Mesothelial cell of epicardium (in vitro differentiated cells): Measurements from ENCODE around the gene GLRX. TPM values are rescaled to one million over a fixed set of nuclear protein-coding genes. Genes with fewer than 3 reads are reported as not detected.

ENCODE experiments used
- DNase-seq, 2 experiments: peaks; one replicate each; pipeline ENCODE4 v3.0.0; 2021; ENCODE audit warnings: low spot score in 2 of 2; ENCODE audit not compliant: unreplicated experiment in 2 of 2
- H3K27ac Mint-ChIP-seq: 2 replicates; pipeline ENCODE4 v1.8.0; 2021; ENCODE audit warnings: mixed read lengths
- H3K27me3 Mint-ChIP-seq: 2 replicates; pipeline ENCODE4 v1.8.0; 2021; ENCODE audit warnings: low read depth, mixed read lengths
- H3K36me3 Mint-ChIP-seq: 2 replicates; pipeline ENCODE4 v1.8.0; 2021; ENCODE audit warnings: mixed read lengths
- H3K4me1 Mint-ChIP-seq: 2 replicates; pipeline ENCODE4 v1.8.0; 2021; ENCODE audit warnings: mixed read lengths
- H3K4me3 Mint-ChIP-seq: 2 replicates; pipeline ENCODE4 v1.8.0; 2021; ENCODE audit warnings: mild to moderate bottlenecking, moderate library complexity, mixed read lengths
- H3K9me3 Mint-ChIP-seq: 2 replicates; pipeline ENCODE4 v1.8.0; 2021; ENCODE audit warnings: mixed read lengths
- CTCF ChIP-seq: fragments of 200-600 bp; sonication (generic); IDR thresholded peaks from one replicate; pipeline ENCODE4 v1.5.0; 2021; ENCODE audit warnings: antibody characterized with exemption; ENCODE audit not compliant: unreplicated experiment
- total RNA-seq: library from RNA; stranded (reverse); gene quantifications from 3 replicates; pipeline ENCODE4 v1.2.1, GENCODE V29; 2021

GLRX gene
- total RNA-seq, 1 donor from 2014 or later: 14.8 TPM

DNA sequence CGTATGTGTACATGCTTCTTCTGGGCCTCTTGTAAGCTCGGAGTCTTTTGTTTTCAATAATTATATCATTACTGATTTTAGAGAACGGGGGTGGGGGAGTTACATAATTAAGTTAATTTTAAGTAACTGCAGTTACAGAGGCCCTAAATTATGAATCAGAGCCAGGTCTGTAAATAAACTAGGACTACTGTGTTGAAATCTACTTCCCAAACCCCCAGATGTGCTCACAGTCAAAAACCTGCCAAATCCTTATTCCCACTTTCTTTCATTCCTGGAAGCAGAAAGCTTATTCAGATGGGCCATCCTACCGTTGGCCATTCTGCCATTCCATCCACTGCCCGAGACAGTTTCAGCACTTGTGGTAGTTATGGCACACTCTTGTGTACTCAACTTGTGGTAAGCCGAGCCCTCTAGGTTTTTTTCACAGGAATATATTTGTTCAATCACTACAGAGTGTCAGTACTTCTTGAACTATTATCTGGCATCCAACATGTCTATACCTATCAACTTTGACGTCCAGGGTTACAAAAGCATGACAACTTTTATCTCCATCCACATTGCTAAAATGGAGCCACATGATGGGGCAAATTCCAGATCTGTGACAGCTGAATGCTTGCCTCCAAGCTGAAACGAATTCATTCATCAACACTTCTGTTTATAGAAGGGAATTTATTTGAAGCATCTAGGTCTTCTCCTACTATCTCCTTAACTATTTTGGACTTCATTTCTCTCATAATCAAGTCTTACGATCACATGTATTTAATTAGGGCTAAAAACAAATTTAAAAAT is 37.8 kb downstream of the GLRX start:
- H3K36me3 Mint-ChIP-seq: peaks cover 42% of the 10 kb centered on the region
- peaks cover 35% of the 10 kb centered on the region for H3K4me1 Mint-ChIP-seq
- H3K4me3 Mint-ChIP-seq: no peak overlapping the region
- DNase-seq: no peak
- H3K9me3 Mint-ChIP-seq: no peaks in the 10 kb centered on the region
- no peak for TF ChIP-seq CTCF
- no peak overlapping the region for H3K27ac Mint-ChIP-seq
- H3K27me3 Mint-ChIP-seq: no peaks in the 10 kb centered on the region

DNA sequence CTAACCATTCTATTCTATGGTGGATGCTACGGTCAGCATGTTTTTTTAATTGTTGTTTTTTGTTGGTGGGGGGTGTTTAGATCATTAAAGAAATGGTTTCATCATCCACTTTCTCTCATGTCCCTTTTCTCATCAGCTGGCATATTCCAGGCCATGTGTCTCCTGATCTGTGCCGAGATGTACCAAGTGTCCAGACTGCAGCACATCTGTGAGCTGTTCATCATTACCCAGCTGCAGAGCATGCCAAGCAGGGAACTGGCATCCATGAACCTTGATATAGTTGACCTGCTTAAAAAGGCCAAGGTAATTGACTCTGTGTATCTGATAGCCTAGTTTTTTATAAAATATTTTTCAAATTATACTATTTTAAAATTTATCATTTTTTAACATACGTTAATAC is 38.9 kb downstream of the GLRX start:
- Mint-ChIP-seq H3K27me3 (no peaks in the 10 kb centered on the region), H3K36me3 (peaks cover 40% of the 10 kb centered on the region), H3K9me3 (no peaks in the 10 kb centered on the region), H3K4me1 (peaks cover 33% of the 10 kb centered on the region), H3K4me3 (no peak overlapping the region), H3K27ac (no peak overlapping the region)
- no peak for TF ChIP-seq CTCF
- DNase-seq: no peak

DNA sequence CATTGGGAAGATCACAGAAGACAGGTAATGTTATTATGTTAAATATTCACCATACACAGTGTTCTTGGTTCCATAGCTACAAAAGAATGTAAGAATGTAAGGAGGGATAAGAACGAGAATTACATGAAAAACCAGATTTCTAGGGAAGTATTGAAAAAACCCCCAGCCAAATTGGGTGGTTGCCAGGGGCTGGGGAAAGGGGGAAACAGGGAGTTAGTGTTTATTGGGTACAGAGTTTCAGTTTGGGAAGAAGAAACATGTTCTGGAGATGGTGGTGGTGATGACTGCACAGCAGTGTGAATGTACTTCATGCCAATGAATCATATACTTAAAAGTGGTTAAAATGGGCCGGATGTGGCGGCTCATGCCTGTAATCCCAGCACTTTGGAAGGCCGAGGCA is 40.3 kb downstream of the GLRX start:
- TF ChIP-seq CTCF: no peak

GRCh38 chr5:95781101-95781583 is 41.4 kb downstream of the GLRX start:
- TF ChIP-seq CTCF: peak; percentile 75
- peaks cover 27% of the 10 kb centered on the region for H3K4me1 Mint-ChIP-seq
- peaks cover 35% of the 10 kb centered on the region for H3K36me3 Mint-ChIP-seq
- H3K27me3 Mint-ChIP-seq: no peaks in the 10 kb centered on the region
- peak; percentile 31 to 66 for DNase-seq
- no peak overlapping the region for H3K4me3 Mint-ChIP-seq
- peak overlapping the region; percentile 97 for H3K27ac Mint-ChIP-seq
- no peaks in the 10 kb centered on the region for H3K9me3 Mint-ChIP-seq

More for the DNA sequence above, 40.3 kb downstream of the GLRX start:
- Mint-ChIP-seq H3K4me1 (peaks cover 27% of the 10 kb centered on the region), H3K4me3 (no peak overlapping the region), H3K27ac (peak overlapping the region; percentile 97), H3K9me3 (no peaks in the 10 kb centered on the region), H3K36me3 (peaks cover 37% of the 10 kb centered on the region), H3K27me3 (no peaks in the 10 kb centered on the region)
- peak; percentile 38 to 70 for DNase-seq

DNA sequence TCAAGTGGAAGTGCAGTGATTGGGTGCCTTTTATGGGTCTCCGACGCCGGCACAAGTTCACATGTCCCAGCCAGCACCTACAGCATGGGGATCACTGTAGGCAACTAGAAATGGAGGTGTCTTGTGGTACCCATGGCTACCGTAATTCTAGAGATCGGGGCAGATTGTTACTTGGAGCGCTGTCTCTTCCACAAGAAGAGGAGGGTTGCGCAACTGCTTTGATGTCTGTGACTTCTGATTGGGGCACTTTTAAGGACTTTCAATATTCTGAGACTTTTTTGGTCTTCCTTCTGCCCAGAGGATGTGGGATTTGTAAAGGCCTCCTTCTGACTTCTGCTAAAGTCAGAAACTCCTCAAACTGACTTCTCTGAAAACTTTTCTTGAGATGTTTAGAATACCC is 41.9 kb downstream of the GLRX start:
- Mint-ChIP-seq H3K9me3 (no peaks in the 10 kb centered on the region), H3K36me3 (peaks cover 29% of the 10 kb centered on the region), H3K27ac (peak overlapping the region; percentile 97), H3K27me3 (no peaks in the 10 kb centered on the region), H3K4me1 (peaks cover 27% of the 10 kb centered on the region), H3K4me3 (no peak overlapping the region)
- no peak for DNase-seq
- no peak for TF ChIP-seq CTCF
